ENCODE data around the gene CNGA3.
A peak's percentile ranks its signal among the peaks of the same experiment; 100 is the strongest.
"Not testable (repeated sequence)": the region's sequence is repeated elsewhere in the genome, so short reads cannot be mapped to it uniquely, and the experiment has no call there.

The CNGA3 gene

GRCh38 chr2:98346311-98347236 is at the start of gene CNGA3:
CNGA3 (plus strand) TSS chr2:98346456; CDS start chr2:98369976, 23,520 bp downstream.
- in situ Hi-C loops (cut with MboI; ENCODE audit: low sequenced_read_pairs): no loop called here
- H3K36me3 ChIP-seq (replicated peaks): no peaks in the 10 kb centered on the region
- H3K4me3 ChIP-seq: no peak within 1 kb of the TSS
- H3K4me1 ChIP-seq: no peaks in the 10 kb centered on the region
- DNase-seq (ENCODE audit: low spot score in 2 of 2): peak in 1 of 2 experiments; percentile 64
- H3K9me3 ChIP-seq: peaks cover 2% of the 10 kb centered on the region; the same call in 1 of the 2 replicates
- H3K27me3 ChIP-seq (ENCODE audit: low read depth): peaks cover 32% of the 10 kb centered on the region

GRCh38 chr2:98297817-98298682 is 48.2 kb upstream of the CNGA3 start:
- DNase-seq (ENCODE audit: low spot score in 2 of 2): peak in 1 of 2 experiments; percentile 19
- Histone ChIP-seq H3K4me1 (no peaks in the 10 kb centered on the region), H3K4me3 (no peak overlapping the region), H3K9me3 (no peaks in the 10 kb centered on the region), H3K27me3 (ENCODE audit: low read depth) (no peaks in the 10 kb centered on the region), H3K36me3 (replicated peaks) (no peaks in the 10 kb centered on the region)
- in situ Hi-C loops (cut with MboI; ENCODE audit: low sequenced_read_pairs): no loop called here

- no peaks in the 10 kb centered on the region for H3K9me3 ChIP-seq
- no peaks in the 10 kb centered on the region for H3K4me1 ChIP-seq
- in situ Hi-C loops (cut with MboI; ENCODE audit: low sequenced_read_pairs): no loop called here
- DNase-seq (ENCODE audit: low spot score in 2 of 2): no peak
- H3K27me3 ChIP-seq (ENCODE audit: low read depth): no peaks in the 10 kb centered on the region
- H3K36me3 ChIP-seq (replicated peaks): no peaks in the 10 kb centered on the region
- no peak overlapping the region for H3K4me3 ChIP-seq
Measured at GRCh38 chr2:98298683-98299164, 47.5 kb upstream of the CNGA3 start.

GRCh38 chr2:98299211-98299905 is 46.9 kb upstream of the CNGA3 start:
- Histone ChIP-seq H3K4me1 (no peaks in the 10 kb centered on the region), H3K27me3 (ENCODE audit: low read depth) (no peaks in the 10 kb centered on the region), H3K4me3 (no peak overlapping the region), H3K36me3 (replicated peaks) (no peaks in the 10 kb centered on the region), H3K9me3 (no peaks in the 10 kb centered on the region)
- in situ Hi-C loops (cut with MboI; ENCODE audit: low sequenced_read_pairs): no loop called here
- DNase-seq (ENCODE audit: low spot score in 2 of 2): no peak

- H3K4me3 ChIP-seq: no peak overlapping the region
- DNase-seq (ENCODE audit: low spot score in 2 of 2): no peak
- in situ Hi-C loops (cut with MboI; ENCODE audit: low sequenced_read_pairs): no loop called here
Measured at GRCh38 chr2:98300141-98300874, 45.9 kb upstream of the CNGA3 start.

GRCh38 chr2:98301469-98301868 is 44.8 kb upstream of the CNGA3 start:
- no peak for DNase-seq (ENCODE audit: low spot score in 2 of 2)
- no peaks in the 10 kb centered on the region for H3K4me1 ChIP-seq
- no peak overlapping the region for H3K4me3 ChIP-seq
- no peaks in the 10 kb centered on the region for H3K27me3 ChIP-seq (ENCODE audit: low read depth)
- no peaks in the 10 kb centered on the region for H3K9me3 ChIP-seq
- H3K36me3 ChIP-seq (replicated peaks): no peaks in the 10 kb centered on the region
- in situ Hi-C loops (cut with MboI; ENCODE audit: low sequenced_read_pairs): no loop called here

More at GRCh38 chr2:98300141-98300874, 45.9 kb upstream of the CNGA3 start:
- no peaks in the 10 kb centered on the region for H3K4me1 ChIP-seq
- H3K9me3 ChIP-seq: no peaks in the 10 kb centered on the region
- no peaks in the 10 kb centered on the region for H3K36me3 ChIP-seq (replicated peaks)
- no peaks in the 10 kb centered on the region for H3K27me3 ChIP-seq (ENCODE audit: low read depth)

GRCh38 chr2:98307131-98307696 is 39.0 kb upstream of the CNGA3 start:
- not testable (repeated sequence) for H3K27me3 ChIP-seq (ENCODE audit: low read depth)

GRCh38 chr2:98308068-98308467 is 38.2 kb upstream of the CNGA3 start:
- H3K4me1 ChIP-seq: no peaks in the 10 kb centered on the region
- H3K4me3 ChIP-seq: no peak overlapping the region
- H3K27me3 ChIP-seq (ENCODE audit: low read depth): no peaks in the 10 kb centered on the region
- in situ Hi-C loops (cut with MboI; ENCODE audit: low sequenced_read_pairs): no loop called here
- H3K36me3 ChIP-seq (replicated peaks): no peaks in the 10 kb centered on the region
- H3K9me3 ChIP-seq: no peaks in the 10 kb centered on the region
- DNase-seq (ENCODE audit: low spot score in 2 of 2): no peak

More at GRCh38 chr2:98307131-98307696, 39.0 kb upstream of the CNGA3 start:
- DNase-seq (ENCODE audit: low spot score in 2 of 2); H3K9me3 ChIP-seq; H3K36me3 ChIP-seq (replicated peaks); in situ Hi-C loops (cut with MboI; ENCODE audit: low sequenced_read_pairs); H3K4me1 ChIP-seq; H3K4me3 ChIP-seq: not testable (repeated sequence)

- Histone ChIP-seq H3K27me3 (ENCODE audit: low read depth) (no peaks in the 10 kb centered on the region), H3K4me3 (no peak overlapping the region), H3K36me3 (replicated peaks) (no peaks in the 10 kb centered on the region), H3K4me1 (no peaks in the 10 kb centered on the region), H3K9me3 (no peaks in the 10 kb centered on the region)
- in situ Hi-C loops (cut with MboI; ENCODE audit: low sequenced_read_pairs): no loop called here
- no peak for DNase-seq (ENCODE audit: low spot score in 2 of 2)
Measured at GRCh38 chr2:98308532-98308931, 37.7 kb upstream of the CNGA3 start.

GRCh38 chr2:98309580-98309979 is 36.7 kb upstream of the CNGA3 start:
- no peaks in the 10 kb centered on the region for H3K27me3 ChIP-seq (ENCODE audit: low read depth)
- in situ Hi-C loops (cut with MboI; ENCODE audit: low sequenced_read_pairs): no loop called here
- no peaks in the 10 kb centered on the region for H3K36me3 ChIP-seq (replicated peaks)
- H3K9me3 ChIP-seq: no peaks in the 10 kb centered on the region
- DNase-seq (ENCODE audit: low spot score in 2 of 2): no peak
- no peak overlapping the region for H3K4me3 ChIP-seq
- H3K4me1 ChIP-seq: no peaks in the 10 kb centered on the region

GRCh38 chr2:98310010-98310409 is 36.2 kb upstream of the CNGA3 start:
- H3K27me3 ChIP-seq (ENCODE audit: low read depth): no peaks in the 10 kb centered on the region
- no peak for DNase-seq (ENCODE audit: low spot score in 2 of 2)
- H3K9me3 ChIP-seq: no peaks in the 10 kb centered on the region
- H3K36me3 ChIP-seq (replicated peaks): no peaks in the 10 kb centered on the region
- in situ Hi-C loops (cut with MboI; ENCODE audit: low sequenced_read_pairs): no loop called here
- H3K4me3 ChIP-seq: no peak overlapping the region
- no peaks in the 10 kb centered on the region for H3K4me1 ChIP-seq

- DNase-seq (ENCODE audit: low spot score in 2 of 2): no peak
- no peaks in the 10 kb centered on the region for H3K36me3 ChIP-seq (replicated peaks)
- in situ Hi-C loops (cut with MboI; ENCODE audit: low sequenced_read_pairs): no loop called here
- H3K9me3 ChIP-seq: no peaks in the 10 kb centered on the region
- no peak overlapping the region for H3K4me3 ChIP-seq
- H3K27me3 ChIP-seq (ENCODE audit: low read depth): no peaks in the 10 kb centered on the region
- no peaks in the 10 kb centered on the region for H3K4me1 ChIP-seq
Measured at GRCh38 chr2:98311090-98311489, 35.2 kb upstream of the CNGA3 start.

Measured in HAP-1 (cell line).